Mammary epithelial cell (primary cell): Measurements from ENCODE around the gene SMARCC1.

Experiments used
- EZH2 ChIP-seq: IDR thresholded peaks from 2 replicates; pipeline ENCODE4 v1.6.1; 2012; ENCODE audit warnings: low read length, inconsistent platforms, borderline replicate concordance
- TF ChIP-seq, protein P1 (sequence below), 2 donors: IDR thresholded peaks in 1 of 2; conservative IDR thresholded peaks in 1 of 2; 2 replicates each; pipeline ENCODE4 v1.5.1; 2011 to 2012; ENCODE audit warnings: inconsistent platforms in 2 of 2, low read length in 2 of 2, mild to moderate bottlenecking in 2 of 2, control low read depth in 1 of 2, low read depth in 1 of 2; ENCODE audit not compliant: insufficient read depth in 1 of 2; ENCODE audit errors: extremely low read depth in 1 of 2

DNA sequence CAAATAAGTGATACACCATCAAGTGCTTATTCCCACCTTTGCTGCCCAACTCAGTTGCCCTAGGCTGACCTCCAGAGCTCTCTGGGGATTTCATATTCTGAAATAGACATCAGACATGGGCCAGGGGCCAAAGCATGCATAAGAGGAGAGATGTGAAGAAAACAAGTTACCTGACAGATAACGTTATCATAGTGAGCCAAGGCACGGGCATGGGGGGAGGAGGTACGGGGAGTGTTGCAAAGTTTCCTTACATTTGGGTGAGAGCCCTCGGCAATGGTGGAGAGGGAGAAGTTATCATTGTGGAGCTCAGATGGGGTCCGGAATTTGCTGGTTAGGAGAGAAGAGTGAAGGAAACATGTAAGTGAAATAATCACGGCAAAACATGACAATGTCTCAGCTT, 212.8 kb downstream of the SMARCC1 start:
- TF ChIP-seq, protein P1, sequence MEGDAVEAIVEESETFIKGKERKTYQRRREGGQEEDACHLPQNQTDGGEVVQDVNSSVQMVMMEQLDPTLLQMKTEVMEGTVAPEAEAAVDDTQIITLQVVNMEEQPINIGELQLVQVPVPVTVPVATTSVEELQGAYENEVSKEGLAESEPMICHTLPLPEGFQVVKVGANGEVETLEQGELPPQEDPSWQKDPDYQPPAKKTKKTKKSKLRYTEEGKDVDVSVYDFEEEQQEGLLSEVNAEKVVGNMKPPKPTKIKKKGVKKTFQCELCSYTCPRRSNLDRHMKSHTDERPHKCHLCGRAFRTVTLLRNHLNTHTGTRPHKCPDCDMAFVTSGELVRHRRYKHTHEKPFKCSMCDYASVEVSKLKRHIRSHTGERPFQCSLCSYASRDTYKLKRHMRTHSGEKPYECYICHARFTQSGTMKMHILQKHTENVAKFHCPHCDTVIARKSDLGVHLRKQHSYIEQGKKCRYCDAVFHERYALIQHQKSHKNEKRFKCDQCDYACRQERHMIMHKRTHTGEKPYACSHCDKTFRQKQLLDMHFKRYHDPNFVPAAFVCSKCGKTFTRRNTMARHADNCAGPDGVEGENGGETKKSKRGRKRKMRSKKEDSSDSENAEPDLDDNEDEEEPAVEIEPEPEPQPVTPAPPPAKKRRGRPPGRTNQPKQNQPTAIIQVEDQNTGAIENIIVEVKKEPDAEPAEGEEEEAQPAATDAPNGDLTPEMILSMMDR (conservative IDR thresholded peaks at IDR 0.05 in 1 of 2, IDR thresholded peaks at IDR 0.05 in 1 of 2; ENCODE audit: extremely low read depth in 1 of 2, insufficient read depth in 1 of 2, low read depth in 1 of 2, low read length in 2 of 2): no peak
- TF ChIP-seq EZH2: no peak
